DOHH2 (cell line): ENCODE data around the gene ASXL1.

Experiments used
- EZH2phosphoT487 ChIP-seq: fragments of 200-600 bp; sonication (generic); IDR thresholded peaks from 2 replicates; pipeline ENCODE4 v1.6.1; 2017; ENCODE audit warnings: borderline replicate concordance, mild to moderate bottlenecking, antibody characterized with exemption, low read length, moderate library complexity, mixed read lengths
- TF ChIP-seq, protein P1 (sequence below): fragments of 200-600 bp; sonication (generic); IDR thresholded peaks from one replicate; pipeline ENCODE4 v1.5.1; 2014; ENCODE audit warnings: antibody characterized with exemption, mild to moderate bottlenecking, low read depth, low read length; ENCODE audit not compliant: poor library complexity, severe bottlenecking

DNA sequence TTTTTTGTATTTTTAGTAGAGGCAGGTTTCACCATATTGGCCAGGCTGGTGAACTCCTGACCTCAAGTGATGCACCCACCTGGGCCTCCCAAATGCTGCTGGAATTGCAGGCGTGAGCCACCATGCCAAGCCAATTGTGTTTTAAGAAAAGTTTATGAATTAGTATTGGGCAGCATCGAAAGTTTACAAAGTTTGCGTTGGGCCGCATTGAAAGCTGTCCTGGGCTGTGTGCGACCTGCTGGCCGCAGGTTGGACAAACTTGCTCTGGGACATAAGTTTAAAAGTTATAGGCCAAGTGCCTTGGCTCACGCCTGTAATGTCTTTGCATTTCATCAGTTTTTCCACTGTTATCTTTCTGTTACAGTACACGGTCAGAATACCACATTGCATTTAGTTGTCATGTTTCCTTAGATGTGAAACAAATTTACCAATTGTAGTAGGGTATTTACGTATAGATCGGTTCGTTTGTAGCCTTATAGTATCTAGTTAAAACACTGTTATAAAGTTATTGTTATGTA is 39.5 kb downstream of the ASXL1 start:
- TF ChIP-seq, protein P1, sequence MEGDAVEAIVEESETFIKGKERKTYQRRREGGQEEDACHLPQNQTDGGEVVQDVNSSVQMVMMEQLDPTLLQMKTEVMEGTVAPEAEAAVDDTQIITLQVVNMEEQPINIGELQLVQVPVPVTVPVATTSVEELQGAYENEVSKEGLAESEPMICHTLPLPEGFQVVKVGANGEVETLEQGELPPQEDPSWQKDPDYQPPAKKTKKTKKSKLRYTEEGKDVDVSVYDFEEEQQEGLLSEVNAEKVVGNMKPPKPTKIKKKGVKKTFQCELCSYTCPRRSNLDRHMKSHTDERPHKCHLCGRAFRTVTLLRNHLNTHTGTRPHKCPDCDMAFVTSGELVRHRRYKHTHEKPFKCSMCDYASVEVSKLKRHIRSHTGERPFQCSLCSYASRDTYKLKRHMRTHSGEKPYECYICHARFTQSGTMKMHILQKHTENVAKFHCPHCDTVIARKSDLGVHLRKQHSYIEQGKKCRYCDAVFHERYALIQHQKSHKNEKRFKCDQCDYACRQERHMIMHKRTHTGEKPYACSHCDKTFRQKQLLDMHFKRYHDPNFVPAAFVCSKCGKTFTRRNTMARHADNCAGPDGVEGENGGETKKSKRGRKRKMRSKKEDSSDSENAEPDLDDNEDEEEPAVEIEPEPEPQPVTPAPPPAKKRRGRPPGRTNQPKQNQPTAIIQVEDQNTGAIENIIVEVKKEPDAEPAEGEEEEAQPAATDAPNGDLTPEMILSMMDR, result no peak
- no peak for TF ChIP-seq EZH2phosphoT487
